Bronchial epithelial cell (primary cell): ENCODE results near the gene FAM204A. TPM values are rescaled to one million over a fixed set of nuclear protein-coding genes. Genes with fewer than 3 reads are reported as not detected.
A peak's percentile ranks its signal among the peaks of the same experiment; 100 is the strongest.

ENCODE experiments used
- DNase-seq: peaks from one replicate; pipeline ENCODE4 v3.0.0-alpha.2; 2010; ENCODE audit warnings: low read depth
- FAIRE-seq: peaks from 2 replicates; lab custom pipeline; 2011; peaks lifted over from hg19 to GRCh38; lab: Jason Lieb, UNC
- H3K27me3 ChIP-seq: 2 replicates; pipeline ENCODE4 v1.5.1; 2011; ENCODE audit warnings: low read length; ENCODE audit not compliant: control insufficient read depth, insufficient read depth
- H3K36me3 ChIP-seq: 2 replicates; pipeline ENCODE4 v1.5.1; 2011; ENCODE audit warnings: low read length; ENCODE audit not compliant: control insufficient read depth, insufficient read depth
- H3K4me3 ChIP-seq: 2 replicates; pipeline ENCODE4 v1.5.1; 2011; ENCODE audit warnings: mild to moderate bottlenecking, low read depth, low read length, control low read depth
- CTCF ChIP-seq: IDR thresholded peaks from 2 replicates; pipeline ENCODE4 v1.5.1; 2011; ENCODE audit warnings: mild to moderate bottlenecking, moderate library complexity, low read length, control low read depth, inconsistent platforms; ENCODE audit not compliant: insufficient read depth, severe bottlenecking
- total RNA-seq: library from RNA; depleted of rRNA; stranded (reverse); fragments of >200 nt; gene quantifications from 2 replicates; pipeline ENCODE4 v1.2.1, GENCODE V29; 2014

Gene FAM204A
- total RNA-seq, 1 donor from 2014 or later, result 51.9 TPM

GRCh38 chr10:118255355-118255754, 86.8 kb downstream of the FAM204A start:
- TF ChIP-seq CTCF, result no peak

GRCh38 chr10:118254654-118255053, 87.5 kb downstream of the FAM204A start:
- no peaks in the 10 kb centered on the region for H3K27me3 ChIP-seq

More at GRCh38 chr10:118255355-118255754, 86.8 kb downstream of the FAM204A start:
- H3K36me3 ChIP-seq, result no peaks in the 10 kb centered on the region
- FAIRE-seq (no peak), DNase-seq (no peak)
- no peak overlapping the region for H3K4me3 ChIP-seq
- no peaks in the 10 kb centered on the region for H3K27me3 ChIP-seq

GRCh38 chr10:118253397-118253796, 88.7 kb downstream of the FAM204A start:
- Histone ChIP-seq H3K36me3 (no peaks in the 10 kb centered on the region), H3K4me3 (no peak overlapping the region), H3K27me3 (no peaks in the 10 kb centered on the region)
- DNase-seq (no peak), FAIRE-seq (no peak)
- no peak for TF ChIP-seq CTCF

More at GRCh38 chr10:118254654-118255053, 87.5 kb downstream of the FAM204A start:
- Histone ChIP-seq H3K36me3 (no peaks in the 10 kb centered on the region), H3K4me3 (no peak overlapping the region)
- DNase-seq (no peak), FAIRE-seq (no peak)
- TF ChIP-seq CTCF, result no peak

- Histone ChIP-seq H3K27me3 (no peaks in the 10 kb centered on the region), H3K4me3 (no peak overlapping the region), H3K36me3 (no peaks in the 10 kb centered on the region)
- no peak for FAIRE-seq
- TF ChIP-seq CTCF, result no peak
- DNase-seq, result peak; percentile 53
Observed at GRCh38 chr10:118251791-118252190, 90.3 kb downstream of the FAM204A start.

GRCh38 chr10:118249714-118250113, 92.4 kb downstream of the FAM204A start:
- TF ChIP-seq CTCF, result no peak
- DNase-seq, result no peak
- no peaks in the 10 kb centered on the region for H3K36me3 ChIP-seq
- FAIRE-seq, result no peak
- no peak overlapping the region for H3K4me3 ChIP-seq
- no peaks in the 10 kb centered on the region for H3K27me3 ChIP-seq
